Neural crest cell (in vitro differentiated cells): ENCODE results near the gene AAGAB. TPM values are rescaled to one million over a fixed set of nuclear protein-coding genes. Genes with fewer than 3 reads are reported as not detected.

Source experiments
- DNase-seq: peaks from one replicate; pipeline ENCODE4 v3.0.0; 2021; ENCODE audit warnings: low read depth, mixed read lengths, low spot score
- H3K27ac Mint-ChIP-seq: one replicate; pipeline ENCODE4 v1.8.0; 2021; ENCODE audit warnings: mild to moderate bottlenecking, mixed read lengths; ENCODE audit not compliant: unreplicated experiment
- H3K27me3 Mint-ChIP-seq: 2 replicates; pipeline ENCODE4 v1.8.0; 2021; ENCODE audit warnings: low read depth, mild to moderate bottlenecking, mixed read lengths
- H3K36me3 Mint-ChIP-seq: 2 replicates; pipeline ENCODE4 v1.8.0; 2021; ENCODE audit warnings: low read depth, mild to moderate bottlenecking, mixed read lengths
- H3K4me1 Mint-ChIP-seq: 2 replicates; pipeline ENCODE4 v1.8.0; 2021; ENCODE audit warnings: mixed read lengths
- H3K4me3 Mint-ChIP-seq: one replicate; pipeline ENCODE4 v1.8.0; 2021; ENCODE audit warnings: mild to moderate bottlenecking, mixed read lengths
- H3K9me3 Mint-ChIP-seq: 2 replicates; pipeline ENCODE4 v1.8.0; 2021; ENCODE audit warnings: mixed read lengths
- CTCF ChIP-seq: fragments of 200-600 bp; sonication (generic); conservative IDR thresholded peaks from 2 replicates; pipeline ENCODE4 v1.5.0; 2021; ENCODE audit warnings: antibody characterized with exemption, mild to moderate bottlenecking
- total RNA-seq: library from RNA; stranded (reverse); gene quantifications from 2 replicates; pipeline ENCODE4 v1.2.1, GENCODE V29; 2021

The AAGAB gene
- total RNA-seq, 1 donor from 2014 or later: 54.9 TPM

GRCh38 chr15:67274236-67274635 lies 19.8 kb upstream of the AAGAB start:
- Mint-ChIP-seq H3K4me3 (no peak overlapping the region), H3K4me1 (no peaks in the 10 kb centered on the region), H3K36me3 (peaks cover 3% of the 10 kb centered on the region), H3K9me3 (peaks cover 11% of the 10 kb centered on the region), H3K27ac (no peak overlapping the region), H3K27me3 (no peaks in the 10 kb centered on the region)
- no peak for DNase-seq
- TF ChIP-seq CTCF: no peak

- Mint-ChIP-seq H3K4me1 (no peaks in the 10 kb centered on the region), H3K36me3 (peaks cover 2% of the 10 kb centered on the region), H3K4me3 (no peak overlapping the region), H3K27me3 (no peaks in the 10 kb centered on the region), H3K9me3 (peaks cover 3% of the 10 kb centered on the region), H3K27ac (no peak overlapping the region)
- TF ChIP-seq CTCF: no peak
- no peak for DNase-seq
These were observed 13.8 kb upstream of the AAGAB start for GRCh38 chr15:67267951-67268941.

- TF ChIP-seq CTCF: no peak
- Mint-ChIP-seq H3K27ac (no peak overlapping the region), H3K36me3 (peaks cover 2% of the 10 kb centered on the region), H3K4me1 (no peaks in the 10 kb centered on the region), H3K9me3 (peaks cover 3% of the 10 kb centered on the region), H3K27me3 (no peaks in the 10 kb centered on the region), H3K4me3 (no peak overlapping the region)
- DNase-seq: no peak
These were observed 13.0 kb upstream of the AAGAB start for GRCh38 chr15:67267440-67267839.

GRCh38 chr15:67266870-67267269 lies 12.4 kb upstream of the AAGAB start:
- Mint-ChIP-seq H3K27ac (no peak overlapping the region), H3K4me3 (no peak overlapping the region), H3K4me1 (no peaks in the 10 kb centered on the region), H3K9me3 (peaks cover 3% of the 10 kb centered on the region), H3K36me3 (peaks cover 2% of the 10 kb centered on the region), H3K27me3 (no peaks in the 10 kb centered on the region)
- no peak for DNase-seq
- TF ChIP-seq CTCF: no peak

GRCh38 chr15:67259806-67260205 lies 5.3 kb upstream of the AAGAB start:
- no peak for DNase-seq
- Mint-ChIP-seq H3K36me3 (no peaks in the 10 kb centered on the region), H3K27me3 (peaks cover 15% of the 10 kb centered on the region), H3K9me3 (no peaks in the 10 kb centered on the region), H3K4me1 (peaks cover 5% of the 10 kb centered on the region), H3K27ac (no peak overlapping the region), H3K4me3 (no peak overlapping the region)
- no peak for TF ChIP-seq CTCF
